ENCODE data around the gene FAXC. TPM values are rescaled to one million over a fixed set of nuclear protein-coding genes. Genes with fewer than 3 reads are reported as not detected.

FAXC gene
- total RNA-seq (2021), result 10.2 to 12.9 TPM (median 11.1 TPM) in 3 replicates
- percentile 59 among the genes with signal in this experiment for Bru-seq, nascent RNA
- long read RNA-seq, experiment 1, full-length matches to known transcripts, result 11 of 35 reads
- long read RNA-seq, experiment 1, partial matches to known transcripts, result 1 of 35 reads
- long read RNA-seq, experiment 1, other reads (novel, unspliced or antisense), result 23 of 35 reads
- long read RNA-seq, experiment 2, full-length matches to known transcripts, result 3 of 15 reads
- long read RNA-seq, experiment 2, partial matches to known transcripts, result 3 of 15 reads
- long read RNA-seq, experiment 2, other reads (novel, unspliced or antisense), result 9 of 15 reads
- long read RNA-seq, experiment 3, partial matches to known transcripts, result 0 of 3 reads
- long read RNA-seq, experiment 3, other reads (novel, unspliced or antisense), result 3 of 3 reads

DNA sequence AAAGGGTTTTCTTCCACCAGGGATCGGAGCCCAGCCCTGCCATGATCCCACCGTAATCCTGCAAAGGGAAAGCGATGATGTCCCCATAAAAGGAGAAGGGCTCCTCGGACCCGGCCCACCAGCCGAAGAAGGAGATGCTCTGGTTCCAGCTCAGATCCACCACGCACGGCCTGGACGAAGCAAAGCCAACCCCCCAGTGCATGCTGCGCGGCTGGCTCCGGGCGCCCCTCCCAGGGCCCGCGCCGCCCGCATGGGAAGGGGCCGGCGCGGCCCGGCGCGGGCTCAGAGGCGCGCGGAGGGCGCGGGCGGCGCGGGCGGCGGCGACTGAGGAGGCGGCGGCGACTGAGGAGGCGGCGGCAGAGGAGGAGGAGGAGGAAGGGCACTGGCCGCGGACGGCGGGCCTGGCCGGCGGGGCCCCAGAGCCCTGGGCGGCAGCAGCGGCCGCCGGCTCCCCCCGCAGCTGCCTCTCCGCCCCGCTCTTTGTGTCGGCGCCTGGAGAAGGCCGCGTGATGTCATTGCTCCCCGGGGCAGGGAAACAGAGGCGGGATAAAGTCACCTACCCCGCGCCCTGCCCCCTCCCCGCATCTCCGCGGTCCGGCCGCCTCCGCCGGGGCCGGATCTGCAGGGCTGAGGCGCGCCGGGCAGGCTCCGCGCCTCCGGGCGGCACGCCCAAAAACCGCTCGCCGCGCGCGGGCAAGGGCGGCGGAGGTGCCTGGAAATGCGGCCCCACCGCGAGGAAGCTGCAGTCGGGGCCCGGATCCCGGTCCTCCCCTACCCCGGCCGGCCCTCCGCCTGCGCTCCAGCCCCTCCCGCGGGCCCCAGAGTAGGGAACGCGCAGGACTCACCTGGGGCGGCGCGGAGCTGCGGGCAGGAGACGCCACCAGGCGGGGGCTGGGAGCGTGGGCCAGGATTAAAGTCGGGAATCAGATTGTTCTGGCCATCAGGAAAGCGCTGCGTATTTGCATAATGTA, at the start of gene FAXC:
Gene FAXC, minus strand, starts transcription at position 504 of the 971 bp plus-strand sequence. Its CDS starts 302 bp downstream, at position 202.
- Mint-ChIP-seq H3K27ac (peak within 1 kb of the TSS; percentile 65; the same call in 1 of the 2 replicates), H3K9me3 (no peaks in the 10 kb centered on the region), H3K4me1 (peaks cover 34% of the 10 kb centered on the region), H3K27me3 (ENCODE audit: low read depth) (peaks cover 10% of the 10 kb centered on the region), H3K36me3 (no peaks in the 10 kb centered on the region), H3K4me3 (peak within 1 kb of the TSS; percentile 81)
- ChIA-PET POLR2A (interaction anchor here (1.3 to 3.1 kb wide), 3 partner anchors 12 to 219 kb away, joined by 4 to 17 read pairs (median 7); partner anchors contain the start of genes CCNC and COQ3), CTCF (interaction anchor here (0.6 to 1.4 kb wide), 6 partner anchors 11 to 76 kb away, joined by 3 to 5 read pairs (median 3); partner anchors contain the start of gene PNISR)
- TF ChIP-seq ZNF671 (CRISPR knock-in tag; IDR thresholded peaks at IDR 0.05) (no peak), AR (CRISPR knock-in tag; IDR thresholded peaks at IDR 0.05) (no peak), KAT7 (CRISPR knock-in tag; IDR thresholded peaks at IDR 0.05; ENCODE audit: borderline replicate concordance) (peak; percentile 70; the same call in 1 of the 2 replicates), CBFB (CRISPR knock-in tag; IDR thresholded peaks at IDR 0.05; ENCODE audit: low read depth) (peak; percentile 19; the same call in 1 of the 2 replicates), FOXJ3 (CRISPR knock-in tag; IDR thresholded peaks at IDR 0.05; ENCODE audit: borderline replicate concordance) (no peak), TEAD1 (CRISPR knock-in tag; IDR thresholded peaks at IDR 0.05) (no peak), ELF4 (CRISPR knock-in tag; IDR thresholded peaks at IDR 0.05; ENCODE audit: low read depth) (peak; percentile 53; the same call in 1 of the 2 replicates), SMAD3 (CRISPR knock-in tag; IDR thresholded peaks at IDR 0.05; ENCODE audit: borderline replicate concordance) (no peak), MAX (CRISPR knock-in tag; IDR thresholded peaks at IDR 0.05) (peak; percentile 52; the same call in 1 of the 2 replicates), MYBL2 (CRISPR knock-in tag; IDR thresholded peaks at IDR 0.05) (0 out of 2 replicates have a peak, but pooled peaks have one; percentile 8), CDX4 (CRISPR knock-in tag; IDR thresholded peaks at IDR 0.05; ENCODE audit: borderline replicate concordance) (no peak), CREM (CRISPR knock-in tag; IDR thresholded peaks at IDR 0.05) (0 out of 2 replicates have a peak, but pooled peaks have one; percentile 25), FOXP1 (CRISPR knock-in tag; IDR thresholded peaks at IDR 0.05; ENCODE audit: borderline replicate concordance) (peak; percentile 26; the same call in 1 of the 2 replicates), EMX1 (CRISPR knock-in tag; IDR thresholded peaks at IDR 0.05) (no peak), OVOL2 (CRISPR knock-in tag; IDR thresholded peaks at IDR 0.05; ENCODE audit: borderline replicate concordance) (no peak), ETV6 (CRISPR knock-in tag; IDR thresholded peaks at IDR 0.05) (no peak), ZNF232 (CRISPR knock-in tag; IDR thresholded peaks at IDR 0.05) (0 out of 2 replicates have a peak, but pooled peaks have one; percentile 45), HMGXB4 (CRISPR knock-in tag; IDR thresholded peaks at IDR 0.05) (peak; percentile 72), E2F5 (CRISPR knock-in tag; IDR thresholded peaks at IDR 0.05) (0 out of 2 replicates have a peak, but pooled peaks have one; percentile 33), TP53 (CRISPR knock-in tag; IDR thresholded peaks at IDR 0.05) (no peak)
- TF ChIP-seq, protein P1, sequence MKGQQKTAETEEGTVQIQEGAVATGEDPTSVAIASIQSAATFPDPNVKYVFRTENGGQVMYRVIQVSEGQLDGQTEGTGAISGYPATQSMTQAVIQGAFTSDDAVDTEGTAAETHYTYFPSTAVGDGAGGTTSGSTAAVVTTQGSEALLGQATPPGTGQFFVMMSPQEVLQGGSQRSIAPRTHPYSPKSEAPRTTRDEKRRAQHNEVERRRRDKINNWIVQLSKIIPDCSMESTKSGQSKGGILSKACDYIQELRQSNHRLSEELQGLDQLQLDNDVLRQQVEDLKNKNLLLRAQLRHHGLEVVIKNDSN (CRISPR knock-in tag; IDR thresholded peaks at IDR 0.05), result no peak
- TF ChIP-seq, protein P2, sequence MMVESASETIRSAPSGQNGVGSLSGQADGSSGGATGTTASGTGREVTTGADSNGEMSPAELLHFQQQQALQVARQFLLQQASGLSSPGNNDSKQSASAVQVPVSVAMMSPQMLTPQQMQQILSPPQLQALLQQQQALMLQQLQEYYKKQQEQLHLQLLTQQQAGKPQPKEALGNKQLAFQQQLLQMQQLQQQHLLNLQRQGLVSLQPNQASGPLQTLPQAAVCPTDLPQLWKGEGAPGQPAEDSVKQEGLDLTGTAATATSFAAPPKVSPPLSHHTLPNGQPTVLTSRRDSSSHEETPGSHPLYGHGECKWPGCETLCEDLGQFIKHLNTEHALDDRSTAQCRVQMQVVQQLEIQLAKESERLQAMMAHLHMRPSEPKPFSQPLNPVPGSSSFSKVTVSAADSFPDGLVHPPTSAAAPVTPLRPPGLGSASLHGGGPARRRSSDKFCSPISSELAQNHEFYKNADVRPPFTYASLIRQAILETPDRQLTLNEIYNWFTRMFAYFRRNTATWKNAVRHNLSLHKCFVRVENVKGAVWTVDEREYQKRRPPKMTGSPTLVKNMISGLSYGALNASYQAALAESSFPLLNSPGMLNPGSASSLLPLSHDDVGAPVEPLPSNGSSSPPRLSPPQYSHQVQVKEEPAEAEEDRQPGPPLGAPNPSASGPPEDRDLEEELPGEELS (CRISPR knock-in tag; IDR thresholded peaks at IDR 0.05), result no peak
- TF ChIP-seq, protein P3, sequence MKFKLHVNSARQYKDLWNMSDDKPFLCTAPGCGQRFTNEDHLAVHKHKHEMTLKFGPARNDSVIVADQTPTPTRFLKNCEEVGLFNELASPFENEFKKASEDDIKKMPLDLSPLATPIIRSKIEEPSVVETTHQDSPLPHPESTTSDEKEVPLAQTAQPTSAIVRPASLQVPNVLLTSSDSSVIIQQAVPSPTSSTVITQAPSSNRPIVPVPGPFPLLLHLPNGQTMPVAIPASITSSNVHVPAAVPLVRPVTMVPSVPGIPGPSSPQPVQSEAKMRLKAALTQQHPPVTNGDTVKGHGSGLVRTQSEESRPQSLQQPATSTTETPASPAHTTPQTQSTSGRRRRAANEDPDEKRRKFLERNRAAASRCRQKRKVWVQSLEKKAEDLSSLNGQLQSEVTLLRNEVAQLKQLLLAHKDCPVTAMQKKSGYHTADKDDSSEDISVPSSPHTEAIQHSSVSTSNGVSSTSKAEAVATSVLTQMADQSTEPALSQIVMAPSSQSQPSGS (CRISPR knock-in tag; IDR thresholded peaks at IDR 0.05; ENCODE audit: borderline replicate concordance, low read depth), result no peak
- DNase-seq (ENCODE audit: low spot score) (peak; percentile 75), ATAC-seq (peak; percentile 78)
